NCI-H146 treated with DMSO at 0.1 percent for 48 hours (cell line): ENCODE measurements around the gene FAM25G.
"Not testable (repeated sequence)": the region's sequence is repeated elsewhere in the genome, so short reads cannot be mapped to it uniquely, and the experiment has no call there.

Experiments used
- DNase-seq: peaks from one replicate; lab custom pipeline; 2025; ENCODE audit not compliant: unreplicated experiment; lab: John Stamatoyannopoulos, UW

The FAM25G gene

DNA sequence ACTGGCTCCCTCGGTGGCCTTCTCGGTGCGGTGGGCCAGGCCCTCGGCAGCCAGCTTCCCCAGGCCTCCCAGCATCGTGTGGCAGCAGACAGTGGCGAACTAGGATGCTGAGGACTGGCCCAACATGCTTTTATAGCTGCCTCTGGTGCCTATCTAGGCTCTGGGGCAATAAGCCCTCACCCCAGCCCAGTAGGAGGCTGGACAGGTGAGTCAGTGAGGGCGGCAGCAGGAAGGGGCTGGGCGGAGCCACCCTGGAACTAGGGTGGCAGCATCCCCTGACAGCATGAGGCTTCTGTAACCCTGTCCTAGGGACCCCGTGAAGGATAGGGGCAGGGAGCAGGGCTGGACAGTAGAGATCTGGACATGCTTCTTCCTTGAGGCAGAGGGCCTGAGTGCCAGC lies at the start of gene FAM25G:
Gene FAM25G (minus strand): TSS at position 101 of the 400 bp plus-strand sequence. CDS start 26 bp downstream, at position 75.
- DNase-seq, result not testable (repeated sequence)

DNA sequence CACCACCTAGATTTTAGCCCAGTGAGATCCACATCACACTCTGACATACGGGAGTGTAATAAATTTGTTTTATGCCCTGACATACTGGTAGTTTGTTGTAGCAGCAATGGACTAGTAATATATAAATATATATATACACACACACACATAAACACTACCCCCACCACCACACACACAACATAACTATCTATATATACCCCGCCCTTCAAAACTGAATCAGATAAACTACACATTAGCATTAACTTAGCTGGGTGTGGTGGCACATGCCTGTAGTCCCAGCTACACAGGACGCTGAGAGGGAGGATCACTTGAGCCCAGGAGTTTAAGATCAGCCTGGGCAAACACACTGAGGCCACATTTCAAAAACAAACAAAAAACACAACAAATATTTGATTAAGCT lies 44.9 kb upstream of the FAM25G start:
- not testable (repeated sequence) for DNase-seq

- DNase-seq, result not testable (repeated sequence)
Observed at GRCh38 chr10:47523475-47523874, 32.0 kb upstream of the FAM25G start, which contains the start of gene AGAP9. Gene AGAP9 (minus strand): TSS chr10:47523638. CDS start chr10:47523526, 112 bp downstream.

DNA sequence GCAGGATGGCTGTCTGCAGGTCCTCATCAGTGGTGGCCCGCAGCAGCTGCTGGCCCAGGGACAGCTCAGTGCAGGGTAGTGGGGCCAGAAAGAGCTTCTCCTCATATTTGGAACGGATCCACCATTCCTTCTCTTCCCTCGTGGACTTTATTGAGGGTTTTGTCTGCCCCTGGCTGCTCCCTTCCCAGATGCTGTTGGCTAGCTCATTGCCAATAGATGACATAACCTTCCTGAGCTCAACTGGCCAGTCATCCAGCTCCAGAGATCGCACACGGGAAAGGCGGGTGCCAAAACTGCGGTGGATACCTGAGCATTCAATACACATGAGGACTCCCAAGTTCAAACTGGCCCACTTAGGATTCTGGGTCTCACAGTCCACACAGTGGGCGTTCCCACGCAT lies 10.8 kb upstream of the FAM25G start:
- DNase-seq, result not testable (repeated sequence)

- DNase-seq, result not testable (repeated sequence)
Observed at GRCh38 chr10:47494226-47494625, 2.7 kb upstream of the FAM25G start.

- not testable (repeated sequence) for DNase-seq
Observed at GRCh38 chr10:47489630-47490029, 1.9 kb downstream of the FAM25G start.

DNA sequence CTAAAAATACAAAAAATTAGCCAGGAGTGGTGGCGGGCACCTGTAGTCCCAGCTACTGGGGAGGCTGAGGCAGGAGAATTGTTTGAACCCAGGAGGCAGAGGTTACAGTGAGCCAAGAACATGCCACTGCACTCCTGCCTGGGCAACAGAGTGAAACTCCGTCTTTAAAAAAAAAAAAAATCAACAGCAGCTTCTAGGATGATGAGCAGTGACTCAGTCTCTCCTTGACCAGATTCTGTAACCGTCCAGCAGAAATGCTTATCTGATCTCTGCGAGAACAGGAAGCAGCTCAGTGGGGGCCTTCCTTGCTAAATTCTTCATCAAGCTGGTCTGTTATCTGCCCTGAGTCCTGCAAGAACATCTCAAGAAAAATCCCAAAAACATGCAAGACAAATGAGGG lies 5.6 kb downstream of the FAM25G start:
- DNase-seq, result not testable (repeated sequence)

DNA sequence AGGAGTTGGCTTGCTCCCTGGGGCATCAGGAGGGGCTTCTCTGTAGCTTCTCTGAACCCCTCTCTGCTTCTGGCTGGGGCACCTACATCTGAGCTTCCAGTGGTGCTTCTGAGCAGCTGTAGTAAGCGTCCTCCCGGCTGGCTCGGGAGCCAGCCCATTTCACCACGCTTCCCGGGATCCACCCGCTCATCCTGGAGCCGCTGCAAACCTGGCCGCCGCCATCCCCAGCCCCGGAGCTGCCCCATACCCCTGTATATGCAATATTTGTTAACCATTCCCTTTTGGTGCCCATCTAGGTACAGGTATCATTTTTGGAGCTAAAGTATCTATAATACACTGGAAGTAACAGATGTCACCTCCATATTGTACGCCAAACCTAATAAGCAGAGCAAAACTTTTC lies 6.7 kb downstream of the FAM25G start:
- not testable (repeated sequence) for DNase-seq

DNA sequence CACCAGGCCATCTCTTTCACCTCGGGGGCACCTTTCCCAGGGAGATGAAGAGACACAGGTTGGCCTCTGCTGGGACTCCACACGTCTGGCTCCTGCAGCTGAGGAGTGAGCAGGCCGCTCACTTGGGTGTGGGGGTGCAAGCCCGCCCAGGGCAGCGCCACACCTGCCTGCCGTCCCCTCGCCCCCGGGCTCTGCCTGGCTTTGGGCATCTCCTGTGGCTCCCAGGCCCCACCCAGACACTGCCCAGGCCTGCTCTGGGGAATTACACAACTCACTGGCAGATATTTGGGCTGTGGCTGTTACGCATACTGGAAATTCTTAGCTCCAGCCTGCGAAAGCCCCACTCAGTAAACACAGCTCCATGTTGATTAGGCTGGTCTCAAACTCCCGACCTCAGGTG lies 7.6 kb downstream of the FAM25G start, which contains the start of gene ANXA8:
Gene ANXA8 (minus strand): TSS at position 193 of the 400 bp plus-strand sequence. CDS start 182 bp downstream, at position 11.
- not testable (repeated sequence) for DNase-seq

DNA sequence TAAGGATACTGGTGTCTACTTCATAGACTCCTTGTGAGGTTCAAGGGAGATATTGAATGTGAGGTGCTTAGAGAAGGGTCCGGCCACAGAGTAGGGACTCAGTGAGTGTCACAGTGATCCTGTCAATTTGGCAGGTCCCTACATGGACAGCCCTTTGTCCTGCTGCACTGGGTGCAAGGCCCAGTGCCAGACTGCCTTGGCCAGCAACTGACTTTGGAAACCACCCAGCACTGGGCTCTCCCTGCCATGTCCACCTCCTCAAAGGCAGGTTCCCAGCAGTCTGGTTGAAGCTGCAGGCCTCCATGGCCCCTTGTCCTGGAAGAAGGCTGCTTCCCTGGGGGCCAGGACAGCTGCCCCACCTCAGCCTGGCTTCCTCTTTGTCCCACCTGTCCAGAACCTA lies 9.1 kb downstream of the FAM25G start:
- DNase-seq, result not testable (repeated sequence)

DNA sequence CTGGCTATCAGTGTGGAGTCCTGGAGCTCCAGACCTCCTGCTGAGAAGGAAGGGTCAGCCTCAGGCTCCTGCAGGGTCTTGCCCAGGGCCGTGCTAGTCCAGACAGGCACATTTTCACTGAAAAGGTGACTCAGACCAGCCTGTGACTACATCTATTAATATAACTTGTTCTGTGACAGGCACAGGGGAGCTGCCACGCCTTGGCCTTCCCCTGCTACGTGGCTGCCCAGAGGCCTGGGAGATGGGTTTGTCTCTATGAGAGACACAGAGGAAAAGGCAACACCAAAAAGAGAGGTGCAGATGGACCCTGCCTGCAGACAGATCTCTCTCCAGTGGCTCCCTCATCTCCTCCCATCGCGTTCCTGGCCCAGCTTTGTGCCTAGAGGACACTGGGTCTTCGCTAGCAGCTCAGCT lies 9.7 kb downstream of the FAM25G start:
- not testable (repeated sequence) for DNase-seq

- not testable (repeated sequence) for DNase-seq
Observed at GRCh38 chr10:47481182-47481766, 10.2 kb downstream of the FAM25G start.

GRCh38 chr10:47480133-47480532 lies 11.4 kb downstream of the FAM25G start:
- not testable (repeated sequence) for DNase-seq

- DNase-seq, result not testable (repeated sequence)
Observed at GRCh38 chr10:47478114-47478513, 13.4 kb downstream of the FAM25G start.

- not testable (repeated sequence) for DNase-seq
Observed at GRCh38 chr10:47477078-47477477, 14.4 kb downstream of the FAM25G start.

DNA sequence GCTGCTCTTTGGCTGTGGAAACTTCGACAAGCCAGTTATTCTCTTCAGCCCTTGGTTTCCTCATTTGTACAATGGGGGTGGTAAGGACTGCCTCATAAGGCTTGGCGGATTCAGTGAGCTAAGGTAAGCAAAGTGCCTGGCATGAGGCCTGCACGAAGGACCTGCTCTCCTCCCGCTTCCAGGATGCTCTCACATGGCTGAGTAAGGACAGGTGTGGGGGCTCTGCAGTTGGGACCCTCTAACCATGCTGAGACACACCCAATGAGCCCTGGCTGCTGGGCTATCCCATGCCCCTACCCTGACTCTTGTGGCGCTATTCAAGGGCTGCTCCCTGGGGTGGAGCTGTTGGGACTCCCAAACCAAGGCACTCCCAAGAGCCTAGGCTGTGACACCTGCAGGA lies 16.4 kb downstream of the FAM25G start:
- DNase-seq, result not testable (repeated sequence)

DNA sequence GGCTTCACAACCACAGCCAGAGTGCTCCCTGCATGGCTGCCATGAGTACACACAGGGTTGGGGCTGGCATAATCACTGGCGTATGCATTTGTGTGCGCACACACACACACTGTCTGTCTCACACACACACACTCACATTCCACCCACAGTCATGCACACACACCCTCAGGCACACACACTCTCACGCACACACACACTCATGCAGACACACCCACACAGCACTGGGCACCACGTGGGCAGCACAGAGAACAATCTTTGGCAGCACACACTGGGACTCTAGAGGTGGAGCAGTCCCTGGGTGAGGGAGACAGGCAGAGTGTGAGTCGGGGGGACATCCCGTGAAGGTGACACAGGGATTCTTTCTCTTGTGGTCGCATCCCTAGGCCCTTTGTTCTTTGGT lies 18.0 kb downstream of the FAM25G start:
- not testable (repeated sequence) for DNase-seq

DNA sequence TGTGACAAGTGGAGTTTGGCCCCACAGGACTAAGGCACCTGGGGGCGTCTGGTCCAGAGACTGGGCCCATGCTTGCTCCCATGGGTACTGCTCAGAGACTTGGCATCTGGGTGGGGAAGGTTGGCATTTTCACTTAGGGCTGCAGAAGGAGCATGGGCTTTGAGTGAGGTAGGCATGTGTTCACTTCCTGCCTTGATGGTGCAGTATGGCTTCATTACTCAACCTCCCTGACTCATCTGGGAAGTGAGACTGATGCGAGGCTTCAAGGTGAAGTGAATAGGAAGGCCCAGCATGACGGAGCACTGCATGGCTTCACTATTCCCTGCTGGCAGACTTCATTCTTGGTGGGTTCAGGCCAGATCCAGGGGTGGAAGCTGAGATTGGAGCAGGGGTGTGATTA lies 18.9 kb downstream of the FAM25G start:
- DNase-seq, result not testable (repeated sequence)

- not testable (repeated sequence) for DNase-seq
Observed at GRCh38 chr10:47472072-47472471, 19.4 kb downstream of the FAM25G start.

DNA sequence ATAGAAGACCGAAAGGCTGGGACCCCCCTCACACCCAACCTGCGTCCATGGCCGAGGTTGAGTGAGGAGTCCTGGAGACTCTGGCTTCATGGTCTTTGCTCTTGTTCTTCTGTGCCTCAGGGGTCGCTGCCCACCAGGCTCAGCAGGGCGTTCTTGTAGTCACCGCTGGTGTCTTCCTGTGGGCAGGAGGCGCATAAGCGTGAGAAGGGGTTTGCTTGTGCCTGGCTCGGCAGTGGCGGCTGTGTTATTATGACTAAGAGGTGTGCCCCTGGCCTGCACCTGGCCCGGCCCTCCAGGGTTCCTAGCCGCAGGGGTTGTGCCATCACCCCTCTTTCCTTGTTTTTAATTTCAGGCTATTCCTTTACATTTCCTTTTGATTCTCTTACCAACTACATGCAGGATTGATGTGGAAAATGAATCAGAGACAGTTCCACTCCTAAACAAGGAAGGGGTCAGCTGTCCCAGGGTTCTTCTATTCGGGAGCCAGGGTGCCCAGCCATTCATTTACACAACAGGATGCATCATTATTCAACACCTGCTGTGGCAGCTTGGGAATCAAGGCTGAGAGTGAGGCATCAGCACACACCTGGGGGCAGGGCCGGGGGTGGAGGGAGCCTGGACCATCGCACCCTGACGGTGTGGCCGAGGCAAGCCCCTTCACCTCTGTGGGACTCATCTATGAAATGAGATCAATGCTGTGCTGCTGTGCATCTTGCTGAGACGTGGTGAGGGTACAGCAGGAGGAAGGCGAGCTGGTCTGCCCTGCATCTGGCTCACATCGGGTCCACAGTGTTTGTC lies 22.6 kb downstream of the FAM25G start:
- DNase-seq, result peak; percentile 32

DNA sequence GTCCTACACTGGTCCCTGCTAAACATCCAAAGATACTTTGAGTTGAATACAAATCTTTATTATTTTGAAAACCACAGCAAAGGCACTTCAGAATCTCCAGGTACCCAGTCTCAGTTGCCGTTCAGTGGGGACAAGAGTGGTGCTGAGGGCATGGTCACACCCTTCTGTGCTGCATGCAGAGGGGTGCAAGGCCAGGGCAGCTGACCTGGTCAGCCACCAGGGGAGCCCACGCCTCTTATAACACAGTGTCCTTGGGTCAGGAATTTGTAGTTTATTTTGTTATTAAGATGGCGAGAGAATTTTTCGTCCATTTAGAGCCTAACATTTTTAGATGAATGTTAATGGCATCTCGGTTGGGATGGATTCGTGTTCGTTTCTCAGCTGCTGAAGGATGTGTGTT lies 23.5 kb downstream of the FAM25G start:
- DNase-seq, result not testable (repeated sequence)

GRCh38 chr10:47467458-47467857 lies 24.0 kb downstream of the FAM25G start:
- not testable (repeated sequence) for DNase-seq
